GM21576 (cell line): ENCODE results near the gene HSD17B2.
"Not testable (repeated sequence)": the region's sequence is repeated elsewhere in the genome, so short reads cannot be mapped to it uniquely, and the experiment has no call there.

Experiments used
- ATAC-seq: cut with Tn5 transposase; IDR thresholded peaks from one replicate; pipeline ENCODE4 v1.9.1; 2021; ENCODE audit warnings: mild to moderate bottlenecking, moderate library complexity; ENCODE audit not compliant: unreplicated experiment

Gene HSD17B2

DNA sequence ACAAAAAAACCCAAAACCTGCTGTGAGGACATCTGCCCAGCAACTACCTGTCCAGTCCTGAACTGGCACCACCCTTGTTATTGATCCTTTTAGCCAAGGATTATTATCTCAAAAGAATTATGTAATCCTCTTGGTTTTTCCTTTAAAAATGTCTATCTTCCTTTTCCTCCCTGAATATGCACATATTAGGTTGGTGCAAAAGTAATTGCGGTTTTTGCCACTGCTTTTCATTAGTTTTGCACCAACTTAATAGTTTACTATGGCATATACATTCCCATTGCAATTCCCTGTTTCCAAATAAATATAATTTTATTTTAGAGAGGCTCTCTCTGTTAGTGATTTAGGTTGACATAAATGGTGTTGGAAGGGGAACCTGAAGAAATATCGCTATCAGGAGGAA is 83.7 kb downstream of the HSD17B2 start:
- no peak for ATAC-seq

DNA sequence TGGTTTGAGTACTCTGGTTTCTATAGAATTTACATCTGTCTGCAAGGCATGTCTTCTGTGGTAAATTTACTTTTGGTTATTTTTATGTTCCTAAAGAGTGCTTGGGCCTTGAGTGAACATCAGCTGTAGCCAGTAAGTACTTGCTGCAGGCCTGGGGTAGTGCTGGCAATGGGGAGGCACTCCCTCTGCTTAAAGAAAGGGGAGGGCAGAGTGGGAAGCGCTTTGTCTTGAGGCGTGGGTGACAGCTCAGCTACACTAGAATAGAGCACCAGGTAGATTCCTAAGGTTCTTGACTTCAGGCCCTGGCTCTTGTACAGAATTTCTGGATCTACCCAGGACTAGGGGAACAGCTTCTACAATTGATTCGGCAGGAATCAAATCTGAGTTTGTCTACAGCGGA is 84.4 kb downstream of the HSD17B2 start:
- no peak for ATAC-seq

DNA sequence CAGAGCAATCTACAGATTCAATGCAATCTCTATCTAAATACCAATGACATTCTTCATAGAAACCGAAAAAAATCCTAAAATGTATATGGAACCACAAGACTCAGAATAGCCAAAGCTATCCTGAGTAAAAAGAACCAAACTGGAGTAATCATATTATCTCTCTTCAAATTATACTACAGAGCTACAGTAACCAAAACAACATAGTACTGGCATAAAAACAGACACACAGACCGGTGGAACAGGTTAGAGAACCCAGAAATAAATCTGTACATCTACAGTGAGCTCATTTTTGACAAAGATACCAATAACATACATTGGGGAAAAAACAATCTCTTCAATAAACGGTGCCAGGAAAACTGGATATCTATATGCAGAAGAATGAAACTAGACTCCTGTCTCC is 89.6 kb downstream of the HSD17B2 start:
- ATAC-seq: no peak

DNA sequence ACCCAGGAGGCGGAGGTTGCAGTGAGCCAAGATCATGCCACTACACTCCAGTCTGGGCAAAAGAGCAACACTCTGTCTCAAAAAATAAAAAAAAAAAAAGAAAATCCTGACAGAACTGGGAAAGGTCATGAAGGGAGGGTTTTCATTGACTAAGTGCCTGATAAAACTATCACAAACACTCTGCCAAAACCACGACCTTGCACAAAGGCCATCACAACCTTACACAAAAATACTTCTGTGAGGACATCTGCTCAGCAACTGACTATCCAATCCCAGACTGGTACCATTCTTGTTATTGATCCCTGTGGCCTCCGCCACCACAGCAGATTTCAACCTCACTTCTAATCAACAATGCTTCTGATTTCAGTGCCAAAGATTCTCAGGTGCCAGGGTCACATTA is 94.8 kb downstream of the HSD17B2 start:
- ATAC-seq: no peak

DNA sequence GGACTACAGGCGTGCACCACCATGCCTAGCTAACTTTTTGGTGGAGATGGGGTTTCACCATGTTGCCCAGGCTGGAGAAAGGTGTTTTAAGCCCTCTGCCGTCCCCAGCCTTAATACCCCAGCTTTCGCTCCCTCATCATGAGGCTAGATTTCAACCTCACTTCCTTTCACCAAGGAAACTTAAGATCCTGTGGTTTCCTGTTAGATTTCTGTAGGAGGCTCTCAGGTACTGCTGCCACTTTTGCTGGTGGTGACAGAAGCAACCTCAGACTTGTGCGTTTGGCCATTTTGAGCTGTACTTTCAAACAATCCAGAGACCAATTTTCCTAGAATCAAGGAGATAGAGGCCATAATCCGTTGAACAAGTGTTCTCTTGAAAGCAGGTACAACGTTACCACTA is 98.7 kb downstream of the HSD17B2 start:
- no peak for ATAC-seq

DNA sequence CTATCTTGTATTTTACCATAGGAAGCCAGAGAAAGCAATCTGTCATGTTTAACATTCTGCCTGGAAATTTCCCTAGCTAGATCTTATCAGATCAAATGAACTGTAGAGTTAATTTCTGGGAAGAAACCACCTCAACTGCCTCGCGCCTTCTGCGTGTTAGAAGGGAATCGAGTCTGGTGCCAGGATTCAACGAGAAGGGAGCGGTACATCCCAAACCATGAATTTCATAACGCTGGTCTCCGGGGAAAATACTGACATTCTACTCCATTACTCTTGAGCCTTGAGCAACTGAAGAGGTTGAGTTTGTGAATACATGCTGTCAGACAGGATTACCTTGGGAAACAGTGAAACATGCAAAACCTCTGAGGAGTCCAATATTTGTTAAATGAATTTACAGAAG is 99.8 kb downstream of the HSD17B2 start:
- ATAC-seq: no peak

DNA sequence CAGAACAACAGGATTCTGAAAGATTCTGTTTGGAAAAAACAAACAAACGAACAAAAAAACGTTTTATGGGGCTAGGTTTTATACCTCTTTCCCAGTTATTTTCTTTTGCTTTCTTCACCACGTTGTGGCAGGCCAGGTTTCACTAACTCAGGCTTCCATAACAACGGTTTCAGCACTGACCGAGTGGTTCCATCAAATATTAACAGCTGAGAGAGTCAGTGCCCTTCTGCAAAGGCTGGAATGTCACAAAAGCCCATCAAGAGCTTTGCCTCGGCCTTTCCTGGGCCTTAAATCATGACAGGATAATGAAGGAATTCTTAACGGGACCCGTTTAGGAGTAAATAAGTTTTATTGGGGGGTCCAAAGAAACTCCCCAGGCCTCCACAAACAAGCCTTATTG is 100.8 kb downstream of the HSD17B2 start:
- ATAC-seq: no peak

DNA sequence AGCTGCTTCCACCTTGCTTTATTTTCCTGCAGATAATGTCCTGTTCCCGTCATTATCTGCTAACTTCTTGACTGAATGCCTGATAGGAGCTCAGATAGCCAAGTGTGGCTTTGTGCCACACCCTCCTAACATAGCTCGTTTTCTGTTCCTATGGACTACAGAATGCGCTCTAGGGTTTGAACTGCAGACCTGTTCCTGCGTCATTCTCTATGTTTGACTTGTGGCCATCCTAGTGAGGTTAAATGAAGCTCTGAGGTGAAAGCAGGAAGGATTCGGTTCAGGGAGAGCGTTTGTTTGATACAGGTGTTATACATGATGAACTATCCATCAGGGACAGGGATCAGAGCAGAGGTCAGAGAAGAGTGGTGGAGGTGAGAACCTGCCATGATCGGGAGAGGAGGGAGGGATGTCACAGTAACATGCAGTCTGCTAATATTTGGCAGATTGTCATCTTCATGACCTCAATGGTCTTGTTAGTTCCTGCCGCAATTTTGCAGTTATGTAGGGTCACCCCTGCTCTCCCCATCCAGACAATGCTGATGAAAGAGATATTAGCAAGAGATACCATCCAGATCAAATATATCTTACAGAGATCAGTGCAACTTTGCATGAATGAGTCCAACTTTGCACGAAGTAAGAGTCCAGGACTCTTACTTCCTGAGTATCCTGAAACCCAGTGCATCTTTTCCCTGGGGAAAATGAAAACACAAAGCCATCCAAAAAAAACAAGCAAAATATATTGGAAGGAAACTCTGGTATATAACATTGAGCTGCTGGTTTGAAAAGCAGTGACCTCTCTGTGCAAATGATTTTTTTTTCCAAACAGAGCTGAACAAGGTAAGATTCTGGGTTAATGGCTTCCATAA is 102.1 kb downstream of the HSD17B2 start:
- no peak for ATAC-seq

DNA sequence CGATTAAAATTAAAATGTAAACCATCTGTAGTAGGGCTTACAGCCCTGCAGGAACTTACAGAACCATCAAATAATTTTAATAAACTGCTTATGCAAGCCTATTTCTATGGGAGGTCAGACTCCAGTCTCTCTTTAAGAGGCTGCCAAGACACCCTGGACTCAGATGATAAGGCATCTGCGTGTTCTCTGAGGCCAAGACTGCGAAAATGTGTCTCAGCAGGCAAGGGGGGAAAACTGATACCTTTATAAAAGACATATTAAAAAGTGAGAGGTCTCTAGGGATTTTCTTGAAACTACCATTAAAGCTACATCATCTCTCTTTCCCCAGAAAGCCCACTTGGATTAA is 102.7 kb downstream of the HSD17B2 start:
- ATAC-seq: no peak

DNA sequence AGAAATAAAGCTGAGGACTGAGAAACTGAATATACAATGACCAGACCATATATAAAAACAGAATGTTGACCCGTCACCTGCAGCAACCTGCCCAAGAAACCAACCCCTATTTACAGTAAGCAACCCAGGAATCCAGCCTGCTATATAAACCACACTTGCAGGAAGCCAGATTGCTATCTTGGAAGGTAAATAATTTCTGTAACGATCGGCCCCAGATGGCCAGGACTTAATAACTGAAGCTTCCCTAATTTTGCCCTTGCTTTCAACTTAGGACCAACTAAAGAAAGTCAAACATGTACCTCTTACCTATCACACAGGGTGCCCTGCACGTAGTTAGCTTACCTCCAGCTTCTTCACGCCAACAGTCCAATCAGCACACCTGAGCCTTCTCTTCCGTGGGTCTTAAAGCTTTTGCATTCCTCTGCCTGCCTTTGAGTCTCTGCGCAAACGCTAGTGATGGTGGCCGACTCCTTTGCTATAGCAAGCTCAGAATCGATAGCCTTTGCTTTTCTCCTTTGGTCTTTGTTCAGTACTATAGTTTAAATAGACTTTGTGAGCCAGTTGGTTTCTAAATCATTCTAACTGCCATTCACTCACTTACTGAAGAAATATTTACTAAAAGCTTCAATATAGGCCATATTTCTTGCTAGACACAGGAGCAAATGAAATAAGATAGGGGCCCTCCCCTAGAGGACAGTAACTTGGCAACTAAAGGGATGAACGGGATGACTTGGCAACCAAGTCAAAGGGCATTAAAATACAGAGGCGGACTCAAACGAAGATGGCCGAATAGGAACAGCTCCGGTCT is 103.6 kb downstream of the HSD17B2 start:
- ATAC-seq: no peak

DNA sequence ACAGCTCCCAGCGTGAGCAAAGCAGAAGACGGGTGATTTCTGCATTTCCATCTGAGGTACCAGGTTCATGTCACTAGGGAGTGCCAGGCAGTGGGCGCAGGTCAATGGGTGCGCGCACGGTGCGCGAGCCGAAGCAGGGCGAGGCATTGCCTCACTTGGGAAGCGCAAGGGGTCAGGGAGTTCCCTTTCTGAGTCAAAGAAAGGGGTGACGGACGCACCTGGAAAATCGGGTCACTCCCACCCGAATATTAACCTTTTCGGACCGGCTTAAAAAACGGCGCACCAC is 104.2 kb downstream of the HSD17B2 start:
- not testable (repeated sequence) for ATAC-seq

DNA sequence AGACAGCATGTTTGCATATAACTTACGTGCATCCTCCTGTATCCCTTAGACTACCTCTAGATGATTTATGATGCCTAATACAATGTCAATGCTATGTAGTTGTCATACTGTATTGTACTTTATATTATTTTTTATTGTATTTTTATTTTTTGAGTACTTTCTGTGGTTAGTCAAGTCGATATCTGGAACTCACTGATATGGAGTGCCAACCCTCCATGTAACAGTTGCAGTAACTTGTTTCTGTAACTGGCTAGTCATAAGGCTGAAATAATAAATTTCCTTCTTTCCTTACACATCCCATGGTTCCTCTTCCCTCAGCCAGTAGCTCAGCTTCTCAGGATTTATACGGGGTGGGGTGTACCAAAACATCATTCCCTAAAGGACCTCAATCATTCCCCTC is 111.5 kb downstream of the HSD17B2 start:
- no peak for ATAC-seq

DNA sequence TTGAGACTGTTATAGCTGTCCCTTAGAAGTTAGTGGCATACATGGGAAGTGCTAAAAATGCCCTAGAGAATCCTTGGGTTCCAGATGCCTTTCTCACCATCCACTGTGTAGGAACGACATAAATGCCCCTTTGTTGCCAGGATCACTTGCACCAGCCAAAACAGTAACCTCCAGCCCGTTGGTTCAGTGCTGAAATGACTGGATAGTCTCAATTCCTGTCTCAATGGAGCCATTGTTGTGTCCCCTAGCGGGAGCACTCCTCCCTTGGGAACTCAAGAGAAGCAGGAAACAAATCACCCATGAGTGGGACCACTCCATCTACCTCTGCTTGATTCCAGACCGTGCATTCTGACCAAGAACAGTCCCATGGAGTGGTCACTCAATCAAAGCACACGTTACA is 111.9 kb downstream of the HSD17B2 start:
- ATAC-seq: no peak

DNA sequence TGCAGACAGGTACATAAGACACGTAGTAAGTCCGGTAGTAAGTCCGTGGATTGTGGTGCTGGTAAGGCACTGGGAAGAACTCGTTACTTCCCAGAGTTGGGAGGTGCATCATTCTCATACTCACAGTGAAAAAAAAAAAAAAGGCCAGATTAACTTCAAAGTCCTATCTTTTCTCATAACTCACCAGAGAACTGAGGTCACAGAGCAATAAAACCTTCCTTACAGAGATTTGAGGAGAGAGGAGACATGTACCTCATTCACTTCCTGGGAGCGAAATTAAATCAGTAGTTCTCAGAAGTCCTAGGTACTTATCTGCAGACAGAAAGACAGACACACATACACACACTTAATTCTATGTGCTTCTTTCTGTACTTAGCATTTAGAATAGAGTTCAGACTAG is 112.5 kb downstream of the HSD17B2 start:
- ATAC-seq: no peak
